Neuronal stem cell (in vitro differentiated cells): ENCODE results near the gene SSBP2.

Experiments used
- DNase-seq: peaks from one replicate; pipeline ENCODE4 v3.0.0-alpha.2; 2013; ENCODE audit warnings: low spot score
- H2AFZ ChIP-seq: one replicate; pipeline ENCODE4 v1.6.1; 2013; ENCODE audit warnings: mild to moderate bottlenecking, low read length, inconsistent platforms
- H2AK5ac ChIP-seq: 2 replicates; pipeline ENCODE4 v1.6.1; 2013; ENCODE audit warnings: low read depth, mild to moderate bottlenecking, inconsistent platforms, low read length, moderate library complexity, mixed read lengths
- H2BK120ac ChIP-seq: 2 replicates; pipeline ENCODE4 v1.6.1; 2013; ENCODE audit warnings: low read depth, mild to moderate bottlenecking, inconsistent platforms, low read length, moderate library complexity, mixed read lengths
- H2BK12ac ChIP-seq: one replicate; pipeline ENCODE4 v1.6.1; 2013; ENCODE audit warnings: low read length, inconsistent platforms
- H2BK15ac ChIP-seq: 2 replicates; pipeline ENCODE4 v1.6.1; 2013; ENCODE audit warnings: mild to moderate bottlenecking, low read length, inconsistent platforms, mixed read lengths
- H2BK5ac ChIP-seq: one replicate; pipeline ENCODE4 v1.6.1; 2013; ENCODE audit warnings: inconsistent platforms, mild to moderate bottlenecking, low read length, moderate library complexity
- H3K14ac ChIP-seq: one replicate; pipeline ENCODE4 v1.6.1; 2013; ENCODE audit warnings: low read length, inconsistent platforms
- H3K18ac ChIP-seq: 2 replicates; pipeline ENCODE4 v1.6.1; 2013; ENCODE audit warnings: low read length, inconsistent platforms
- H3K23ac ChIP-seq: 2 replicates; pipeline ENCODE4 v1.6.1; 2013; ENCODE audit warnings: low read depth, mild to moderate bottlenecking, mixed read lengths, low read length, inconsistent platforms; ENCODE audit not compliant: poor library complexity
- H3K27ac ChIP-seq: replicated peaks from 3 replicates; pipeline ENCODE4 v1.5.1; 2013; ENCODE audit warnings: low read length, inconsistent platforms
- H3K27me3 ChIP-seq, 3 experiments: 2 replicates each; pipeline ENCODE4 v1.6.1; 2013; ENCODE audit warnings: low read length in 3 of 3, mild to moderate bottlenecking in 2 of 3, inconsistent platforms in 1 of 3, low read depth in 1 of 3, mixed read lengths in 1 of 3, moderate library complexity in 1 of 3; ENCODE audit not compliant: control insufficient read depth in 3 of 3, insufficient read depth in 3 of 3
- H3K36me3 ChIP-seq, 2 donors: replicated peaks in 1 of 2; 2 replicates each; pipeline ENCODE4 v1.6.1; 2013; ENCODE audit warnings: low read length in 2 of 2; ENCODE audit not compliant: control insufficient read depth in 2 of 2, insufficient read depth in 2 of 2
- H3K4ac ChIP-seq: 2 replicates; pipeline ENCODE4 v1.6.1; 2013; ENCODE audit warnings: inconsistent platforms, mild to moderate bottlenecking, low read length, moderate library complexity
- H3K4me1 ChIP-seq, 2 donors: 1 replicate in 1 of 2; 2 replicates in 1 of 2; pipeline ENCODE4 v1.6.1; 2013; ENCODE audit warnings: low read length in 2 of 2, low read depth in 1 of 2; ENCODE audit not compliant: control insufficient read depth in 2 of 2, insufficient read depth in 1 of 2
- H3K4me2 ChIP-seq: one replicate; pipeline ENCODE4 v1.6.1; 2013; ENCODE audit warnings: mild to moderate bottlenecking, low read length, inconsistent platforms; ENCODE audit not compliant: insufficient read depth, poor library complexity, severe bottlenecking
- H3K4me3 ChIP-seq, 2 donors: 2 replicates each; pipeline ENCODE4 v1.5.1; 2013; ENCODE audit warnings: low read length in 2 of 2, mild to moderate bottlenecking in 2 of 2, inconsistent platforms in 1 of 2, moderate library complexity in 1 of 2
- H3K79me1 ChIP-seq: one replicate; pipeline ENCODE4 v1.6.1; 2013; ENCODE audit warnings: low read depth, mild to moderate bottlenecking, inconsistent platforms, low read length, moderate library complexity
- H3K9ac ChIP-seq: one replicate; pipeline ENCODE4 v1.6.1; 2013; ENCODE audit warnings: mild to moderate bottlenecking, low read depth, low read length, inconsistent platforms; ENCODE audit not compliant: poor library complexity
- H3K9me3 ChIP-seq, 2 donors: replicated peaks in 1 of 2; 2 replicates each; pipeline versions ENCODE3 to v1.6.1; 2013; ENCODE audit warnings: low read length in 2 of 2, mild to moderate bottlenecking in 2 of 2, inconsistent platforms in 1 of 2, low read depth in 1 of 2, mixed read lengths in 1 of 2, moderate library complexity in 1 of 2; ENCODE audit not compliant: control insufficient read depth in 2 of 2, insufficient read depth in 1 of 2
- H4K8ac ChIP-seq: one replicate; pipeline ENCODE4 v1.6.1; 2013; ENCODE audit warnings: low read depth, mild to moderate bottlenecking, inconsistent platforms, low read length, moderate library complexity
- H4K91ac ChIP-seq: one replicate; pipeline ENCODE4 v1.6.1; 2013; ENCODE audit warnings: low read length, low read depth, mild to moderate bottlenecking, inconsistent platforms; ENCODE audit not compliant: poor library complexity
- WGBS, 2 donors: extraction: QIAGEN DNeasy Blood & Tissue Kit; methylation state at CpG; one replicate each; pipeline ENCODE4 v1.1.7; 2013; ENCODE audit warnings: missing lambda C conversion rate in 2 of 2, mixed read lengths in 1 of 2; ENCODE audit not compliant: insufficient read length in 2 of 2, insufficient replicate concordance in 1 of 2; ENCODE audit errors: extremely low coverage in 2 of 2; 5-methylcytosine and 5-hydroxymethylcytosine counted together

SSBP2 gene

DNA sequence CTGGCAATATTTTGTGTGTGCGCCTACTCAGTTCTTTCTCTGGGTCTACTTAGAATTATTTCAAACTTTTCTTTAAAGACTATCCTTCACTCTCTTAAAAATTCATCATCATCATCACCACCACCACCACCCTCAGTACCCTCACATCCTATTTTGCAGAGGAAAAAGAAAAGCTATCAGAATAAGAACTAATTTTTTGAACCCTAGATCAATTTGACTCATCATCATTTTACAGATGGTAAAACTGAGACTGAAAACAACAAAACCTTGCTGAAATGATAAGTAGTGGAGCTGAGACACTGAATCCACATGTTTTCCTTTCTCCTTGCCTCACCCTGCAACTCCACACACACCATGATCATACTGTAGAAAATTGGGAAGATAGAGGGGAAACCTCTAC lies 119.3 kb downstream of the SSBP2 start:
- Histone ChIP-seq H2AFZ (no peak overlapping the region), H3K4ac (no peak overlapping the region), H3K23ac (no peak overlapping the region), H2BK12ac (no peak overlapping the region), H3K4me1 (peaks cover 0 to under 1% of the 10 kb centered on the region in 2 donors), H3K4me2 (no peak overlapping the region), H2BK5ac (no peak overlapping the region), H4K8ac (no peak overlapping the region), H2BK15ac (no peak overlapping the region), H3K27me3 (no peaks in the 10 kb centered on the region), H3K79me1 (peaks cover 2% of the 10 kb centered on the region), H3K9me3 (no peaks in the 10 kb centered on the region), H4K91ac (no peak overlapping the region), H3K36me3 (peaks cover 2 to 83% of the 10 kb centered on the region in 2 donors), H2BK120ac (no peak overlapping the region), H2AK5ac (no peak overlapping the region), H3K14ac (no peak overlapping the region), H3K9ac (no peak overlapping the region), H3K4me3 (no peak overlapping the region), H3K18ac (no peak overlapping the region), H3K27ac (no peak overlapping the region)
- WGBS, 2 donors: no CpG with 5 or more reads among the region's 1 CpG
- no peak for DNase-seq

DNA sequence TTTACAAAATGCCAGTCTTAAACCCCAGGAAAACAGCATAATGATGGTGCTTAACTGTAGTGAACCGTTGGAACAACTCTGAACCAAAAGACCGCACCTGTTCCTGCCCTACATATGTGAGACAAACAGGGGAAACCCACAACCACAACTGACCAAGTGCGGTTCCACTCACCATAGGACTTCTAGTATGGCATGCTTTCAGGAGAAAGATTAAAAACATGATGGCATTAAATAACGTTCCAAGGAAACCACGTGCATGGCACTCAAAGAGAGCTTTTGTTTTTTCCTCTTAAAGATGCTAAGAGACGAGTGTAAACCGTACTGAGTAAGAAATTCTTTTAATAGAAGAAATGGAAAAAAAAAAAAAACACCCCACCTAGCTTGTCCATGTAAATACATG lies 119.8 kb downstream of the SSBP2 start:
- Histone ChIP-seq H3K27me3 (no peaks in the 10 kb centered on the region), H2AK5ac (no peak overlapping the region), H3K27ac (no peak overlapping the region), H4K91ac (no peak overlapping the region), H2BK12ac (no peak overlapping the region), H3K14ac (no peak overlapping the region), H2BK5ac (no peak overlapping the region), H2BK120ac (no peak overlapping the region), H3K79me1 (peaks cover 2% of the 10 kb centered on the region), H3K4me2 (no peak overlapping the region), H3K4ac (no peak overlapping the region), H2BK15ac (no peak overlapping the region), H3K9me3 (no peaks in the 10 kb centered on the region), H3K9ac (no peak overlapping the region), H3K18ac (no peak overlapping the region), H4K8ac (no peak overlapping the region), H3K23ac (no peak overlapping the region), H2AFZ (no peak overlapping the region), H3K36me3 (peaks cover 2 to 78% of the 10 kb centered on the region in 2 donors), H3K4me3 (no peak overlapping the region), H3K4me1 (peaks cover 0 to 6% of the 10 kb centered on the region in 2 donors)
- no CpG with 5 or more reads among the region's 7 CpGs for WGBS, 2 donors
- no peak for DNase-seq

DNA sequence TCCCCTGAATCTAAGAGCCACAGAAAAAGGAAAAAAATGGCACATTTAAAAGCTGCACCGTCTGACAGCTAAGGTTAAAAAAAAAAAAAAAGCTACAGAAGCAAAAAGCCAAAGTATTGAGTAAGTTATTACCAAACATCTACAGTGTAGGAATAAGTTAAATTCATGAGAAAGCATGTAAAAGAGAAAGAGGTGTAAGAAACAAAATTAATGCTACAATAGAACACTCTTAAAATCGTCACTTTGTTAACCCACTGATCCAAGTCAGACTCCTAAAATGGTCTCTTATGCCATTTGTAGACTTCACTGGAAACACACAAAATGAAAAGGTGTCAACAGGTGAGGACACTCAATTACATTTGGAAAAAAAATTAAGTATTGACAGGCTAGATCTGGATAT lies 120.2 kb downstream of the SSBP2 start:
- H2AFZ ChIP-seq: no peak overlapping the region
- no peak overlapping the region for H4K8ac ChIP-seq
- H3K27ac ChIP-seq: no peak overlapping the region
- no peak overlapping the region for H2BK12ac ChIP-seq
- no peak overlapping the region for H3K4me2 ChIP-seq
- no peak overlapping the region for H2BK5ac ChIP-seq
- H3K36me3 ChIP-seq: peaks cover 0 to 74% of the 10 kb centered on the region in 2 donors
- peaks cover 2% of the 10 kb centered on the region for H3K79me1 ChIP-seq
- H3K4me3 ChIP-seq: no peak overlapping the region
- H3K27me3 ChIP-seq: no peaks in the 10 kb centered on the region
- H3K4me1 ChIP-seq: peaks cover 0 to 7% of the 10 kb centered on the region in 2 donors
- no CpG with 5 or more reads among the region's 2 CpGs for WGBS, 2 donors
- no peak overlapping the region for H2AK5ac ChIP-seq
- no peak overlapping the region for H3K23ac ChIP-seq
- no peaks in the 10 kb centered on the region for H3K9me3 ChIP-seq
- H2BK15ac ChIP-seq: no peak overlapping the region
- H2BK120ac ChIP-seq: no peak overlapping the region
- no peak overlapping the region for H3K14ac ChIP-seq
- no peak overlapping the region for H3K18ac ChIP-seq
- no peak overlapping the region for H3K4ac ChIP-seq
- no peak overlapping the region for H3K9ac ChIP-seq
- DNase-seq: no peak
- H4K91ac ChIP-seq: no peak overlapping the region

DNA sequence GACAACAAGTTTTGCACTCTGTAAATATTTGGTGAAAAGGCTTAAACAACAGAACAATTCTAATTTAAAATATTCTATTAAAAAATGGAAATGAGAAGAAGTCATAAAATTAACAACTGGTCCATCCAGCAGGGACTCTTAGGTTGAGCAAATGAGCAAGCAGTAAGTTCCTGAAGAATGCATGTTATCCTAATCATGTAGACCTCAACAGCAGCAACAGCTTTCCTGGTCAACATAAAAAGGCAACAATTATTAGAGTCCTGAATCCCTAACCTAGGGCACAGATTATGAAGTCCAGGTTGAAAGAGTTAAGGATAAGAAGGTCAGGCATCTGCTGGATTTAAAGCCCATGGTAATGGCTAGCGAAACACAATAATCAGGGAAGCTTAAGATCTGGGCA lies 120.9 kb downstream of the SSBP2 start:
- Histone ChIP-seq H3K23ac (no peak overlapping the region), H2AK5ac (no peak overlapping the region), H2BK12ac (no peak overlapping the region), H3K9ac (no peak overlapping the region), H3K14ac (no peak overlapping the region), H2BK120ac (no peak overlapping the region), H3K4me2 (no peak overlapping the region), H3K4ac (no peak overlapping the region), H3K79me1 (peaks cover 2% of the 10 kb centered on the region), H2BK15ac (no peak overlapping the region), H3K4me3 (no peak overlapping the region), H3K36me3 (peaks cover 0 to 68% of the 10 kb centered on the region in 2 donors), H3K27ac (no peak overlapping the region), H2AFZ (no peak overlapping the region), H2BK5ac (no peak overlapping the region), H4K8ac (no peak overlapping the region), H3K9me3 (no peaks in the 10 kb centered on the region), H3K4me1 (peaks cover 0 to 7% of the 10 kb centered on the region in 2 donors), H3K27me3 (no peaks in the 10 kb centered on the region), H4K91ac (no peak overlapping the region), H3K18ac (no peak overlapping the region)
- WGBS, 2 donors: no CpG with 5 or more reads among the region's 1 CpG
- DNase-seq: no peak
